Measurements from ENCODE around the gene C1orf21. TPM values are rescaled to one million over a fixed set of nuclear protein-coding genes. Genes with fewer than 3 reads are reported as not detected.

C1orf21 gene
- total and polyA plus RNA-seq, 2 donors (not counting 3 experiments of a cell fraction or from before 2014, with no cell fraction given) = 0.79 to 8.5 TPM

DNA sequence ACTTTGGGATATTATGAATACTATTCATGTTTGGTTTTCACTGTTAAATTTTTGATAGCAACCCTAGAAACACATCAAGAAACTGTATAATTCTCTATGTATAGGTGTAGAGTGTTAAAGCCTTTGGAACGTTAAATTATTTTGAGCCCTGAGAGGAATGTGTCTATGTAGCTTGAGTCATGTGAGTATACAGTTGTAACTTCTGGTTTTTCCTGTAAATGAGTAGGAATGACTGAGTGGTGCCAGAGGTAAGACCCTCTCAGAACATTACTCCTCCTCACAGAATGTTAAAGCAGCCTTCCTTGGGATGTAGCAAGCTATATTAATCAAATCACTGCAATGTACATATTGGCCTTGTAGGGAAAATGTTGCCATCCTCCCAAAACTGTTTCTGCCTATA, 69.0 kb downstream of the C1orf21 start:
- CTCF ChIA-PET = no interaction called here
- Histone ChIP-seq H3K27ac (ENCODE audit: insufficient read depth, low read depth, low read length) (no peak overlapping the region), H3K4me1 (ENCODE audit: control insufficient read depth, extremely low read depth, insufficient read depth, low read length) (no peaks in the 10 kb centered on the region), H3K27me3 (ENCODE audit: control insufficient read depth in 2 of 2, insufficient read depth in 2 of 2, low read length in 2 of 2) (no peaks in the 10 kb centered on the region), H3K9me1 (replicated peaks; ENCODE audit: control insufficient read depth, extremely low read depth, insufficient read depth, low read length) (no peaks in the 10 kb centered on the region), H2AFZ (ENCODE audit: low read depth, low read length) (no peak overlapping the region), H3K9ac (replicated peaks; ENCODE audit: extremely low read depth, insufficient read depth, low read length) (no peak overlapping the region), H3K4me3 (replicated peaks in 1 of 3; ENCODE audit: insufficient read depth in 1 of 3, low read depth in 1 of 3, low read length in 3 of 3) (no peak overlapping the region), H3K4me2 (ENCODE audit: insufficient read depth, low read length) (no peak overlapping the region), H3K36me3 (ENCODE audit: control insufficient read depth in 2 of 2, extremely low read depth in 1 of 2, insufficient read depth in 2 of 2, low read length in 2 of 2) (no peaks in the 10 kb centered on the region), H3K79me2 (ENCODE audit: control insufficient read depth, insufficient read depth, low read length) (no peaks in the 10 kb centered on the region), H3K9me3 (replicated peaks; ENCODE audit: control insufficient read depth, insufficient read depth, low read length) (no peaks in the 10 kb centered on the region), H4K20me1 (replicated peaks; ENCODE audit: control insufficient read depth, extremely low read depth, insufficient read depth, low read length) (no peaks in the 10 kb centered on the region)
- DNase-seq (ENCODE audit: low read depth, low spot score) (no peak), FAIRE-seq (no peak)
- dilution Hi-C loops (cut with MboI; ENCODE audit: extremely low pct_ligation_motif_present, low sequenced_read_pairs) = no loop called here
- POLR2A ChIA-PET = no interaction called here
- BruUV-seq (replicated peaks) = no TSS peak
- intact Hi-C loops (cut with micrococcal nuclease) = no loop called here
- TF ChIP-seq POLR2A (IDR thresholded peaks at IDR 0.05; ENCODE audit: low read depth, low read length) = no peak
- no peak for TF ChIP-seq GATA2 (IDR thresholded peaks at IDR 0.05; ENCODE audit: insufficient read depth, insufficient read length, low read depth, low read length)
- TF ChIP-seq JUN (IDR thresholded peaks at IDR 0.05; ENCODE audit: borderline replicate concordance, insufficient read depth, insufficient read length, low read depth) = no peak
- TF ChIP-seq MYC (IDR thresholded peaks at IDR 0.05; ENCODE audit: low read depth, low read length) = no peak
- no peak for TF ChIP-seq FOS (IDR thresholded peaks at IDR 0.05; ENCODE audit: borderline replicate concordance, insufficient read depth, low read length)
- TF ChIP-seq POLR2AphosphoS5 (IDR thresholded peaks at IDR 0.05; ENCODE audit: insufficient read depth, low read depth, low read length) = no peak
- no peak for TF ChIP-seq CTCF (IDR thresholded peaks at IDR 0.05; ENCODE audit: extremely low read depth in 1 of 2, insufficient read depth in 1 of 2, low read depth in 1 of 2, low read length in 2 of 2)
- no peak for TF ChIP-seq EZH2 (IDR thresholded peaks at IDR 0.05; ENCODE audit: borderline replicate concordance, low read depth, low read length, severe bottlenecking)
